ENCODE data around the gene RND3. TPM values are rescaled to one million over a fixed set of nuclear protein-coding genes. Genes with fewer than 3 reads are reported as not detected.

Gene RND3
- polyA plus RNA-seq, 2 of the 4 experiments (the other 2 are of a cell fraction): 56.8 to 137 TPM

GRCh38 chr2:150485871-150486538, 1.5 kb downstream of the RND3 start:
- peak; percentile 45 to 68 for ATAC-seq
- peak; percentile 37 to 71 for DNase-seq (ENCODE audit: low read depth in 1 of 2, low spot score in 1 of 2)
- ChIA-PET CTCF (interaction anchor here (1.2 to 1.5 kb wide), 2 partner anchors 125 to 135 kb away, joined by 3 to 4 read pairs; no protein-coding TSS in a partner anchor), POLR2A (interaction anchor here (0.9 to 1.9 kb wide), 6 partner anchors 10 to 753 kb away, joined by 3 to 11 read pairs (median 6); no protein-coding TSS in a partner anchor)
- TF ChIP-seq, protein P1, sequence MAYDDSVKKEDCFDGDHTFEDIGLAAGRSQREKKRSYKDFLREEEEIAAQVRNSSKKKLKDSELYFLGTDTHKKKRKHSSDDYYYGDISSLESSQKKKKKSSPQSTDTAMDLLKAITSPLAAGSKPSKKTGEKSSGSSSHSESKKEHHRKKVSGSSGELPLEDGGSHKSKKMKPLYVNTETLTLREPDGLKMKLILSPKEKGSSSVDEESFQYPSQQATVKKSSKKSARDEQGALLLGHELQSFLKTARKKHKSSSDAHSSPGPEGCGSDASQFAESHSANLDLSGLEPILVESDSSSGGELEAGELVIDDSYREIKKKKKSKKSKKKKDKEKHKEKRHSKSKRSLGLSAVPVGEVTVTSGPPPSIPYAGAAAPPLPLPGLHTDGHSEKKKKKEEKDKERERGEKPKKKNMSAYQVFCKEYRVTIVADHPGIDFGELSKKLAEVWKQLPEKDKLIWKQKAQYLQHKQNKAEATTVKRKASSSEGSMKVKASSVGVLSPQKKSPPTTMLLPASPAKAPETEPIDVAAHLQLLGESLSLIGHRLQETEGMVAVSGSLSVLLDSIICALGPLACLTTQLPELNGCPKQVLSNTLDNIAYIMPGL (CRISPR knock-in tag; IDR thresholded peaks at IDR 0.05; ENCODE audit: borderline replicate concordance): no peak
- no peak for TF ChIP-seq BCL3 (IDR thresholded peaks at IDR 0.05)
- TF ChIP-seq HDAC2 (IDR thresholded peaks at IDR 0.05): no peak
- no peak for TF ChIP-seq BHLHE40 (IDR thresholded peaks at IDR 0.05; ENCODE audit: low read depth, low read length)
- no peak for TF ChIP-seq CHD4 (IDR thresholded peaks at IDR 0.05; ENCODE audit: borderline replicate concordance)
- TF ChIP-seq ZFP36 (IDR thresholded peaks at IDR 0.05; ENCODE audit: borderline replicate concordance, partially characterized antibody): no peak
- no peak for TF ChIP-seq ZSCAN20 (CRISPR knock-in tag; IDR thresholded peaks at IDR 0.05)
- no peak for TF ChIP-seq E2F6 (IDR thresholded peaks at IDR 0.05; ENCODE audit: borderline replicate concordance, low read depth)
- no peak for TF ChIP-seq EP300 (IDR thresholded peaks at IDR 0.05)
- TF ChIP-seq PHF8 (IDR thresholded peaks at IDR 0.05; ENCODE audit: borderline replicate concordance, low read depth): no peak; the same call in 1 of the 2 replicates
- no peak for TF ChIP-seq TP53 (CRISPR knock-in tag; IDR thresholded peaks at IDR 0.05)
- no peak for TF ChIP-seq EHMT2 (IDR thresholded peaks at IDR 0.05; ENCODE audit: low read depth)
- TF ChIP-seq CBX8 (IDR thresholded peaks at IDR 0.05): no peak
- TF ChIP-seq RAD21 (conservative IDR thresholded peaks at IDR 0.05 in 1 of 2, IDR thresholded peaks at IDR 0.05 in 1 of 2): peak in 1 of 2 experiments; percentile 16; a peak in 1 of 5 replicates
- TF ChIP-seq ELK1 (IDR thresholded peaks at IDR 0.05; ENCODE audit: low read depth, low read length): no peak
- TF ChIP-seq HOXB13 (CRISPR knock-in tag; IDR thresholded peaks at IDR 0.05; ENCODE audit: low read depth): no peak
- TF ChIP-seq POLR2A (IDR thresholded peaks at IDR 0.05; ENCODE audit: low read length): peak; percentile 25; the same call in 1 of the 2 replicates
- TF ChIP-seq, protein P2, sequence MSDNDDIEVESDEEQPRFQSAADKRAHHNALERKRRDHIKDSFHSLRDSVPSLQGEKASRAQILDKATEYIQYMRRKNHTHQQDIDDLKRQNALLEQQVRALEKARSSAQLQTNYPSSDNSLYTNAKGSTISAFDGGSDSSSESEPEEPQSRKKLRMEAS (IDR thresholded peaks at IDR 0.05): peak; percentile 35
- no peak for TF ChIP-seq EHF (CRISPR knock-in tag; IDR thresholded peaks at IDR 0.05)
- no peak for TF ChIP-seq ZNF302 (CRISPR knock-in tag; IDR thresholded peaks at IDR 0.05)
- no peak for TF ChIP-seq MYC (IDR thresholded peaks at IDR 0.05; ENCODE audit: borderline replicate concordance, low read length)
- no peak for TF ChIP-seq FOSL2 (IDR thresholded peaks at IDR 0.05)
- TF ChIP-seq FOSL2 (CRISPR knock-in tag; IDR thresholded peaks at IDR 0.05): peak; percentile 53
- no peak for TF ChIP-seq POLR2AphosphoS2 (conservative IDR thresholded peaks at IDR 0.05; ENCODE audit: low read length)
- no peak for TF ChIP-seq NFE2L2 (conservative IDR thresholded peaks at IDR 0.05; ENCODE audit: low read length)
- no peak for TF ChIP-seq RCOR1 (IDR thresholded peaks at IDR 0.05; ENCODE audit: low read depth, low read length)
- peak in 1 of 2 experiments; percentile 74; a peak in 3 of 5 replicates for TF ChIP-seq JUN (IDR thresholded peaks at IDR 0.05)
- Histone ChIP-seq H3K27ac (peak overlapping the region; percentile 85 to 98), H3K4me1 (peaks cover 45% of the 10 kb centered on the region), H3K9me3 (no peaks in the 10 kb centered on the region), H3K4me2 (peak overlapping the region; percentile 97), H3K4me3 (peak overlapping the region; percentile 84)
- FAIRE-seq: no peak
- WGBS (ENCODE audit: missing lambda C conversion rate): 2% methylated on average over 48 of the region's 62 CpGs
